ENCODE results near the gene MSTO1. TPM values are rescaled to one million over a fixed set of nuclear protein-coding genes. Genes with fewer than 3 reads are reported as not detected.
"Not testable (repeated sequence)": the region's sequence is repeated elsewhere in the genome, so short reads cannot be mapped to it uniquely, and the experiment has no call there.

Gene MSTO1
- total RNA-seq, 1 donor from 2014 or later = 38.1 TPM

- peaks cover 16% of the 10 kb centered on the region for H3K4me1 ChIP-seq
- intact Hi-C loops (cut with DNase I) = no loop called here
- no peak overlapping the region for H3K4me3 ChIP-seq
- no peak for TF ChIP-seq POLR2A (IDR thresholded peaks at IDR 0.05)
- H3K36me3 ChIP-seq = no peaks in the 10 kb centered on the region
- no peaks in the 10 kb centered on the region for H3K9me3 ChIP-seq
- no peak overlapping the region for H3K27ac ChIP-seq
- no peak for DNase-seq (ENCODE audit: extremely low spot score in 2 of 2)
- H3K27me3 ChIP-seq = no peaks in the 10 kb centered on the region
These were observed 42.9 kb downstream of the MSTO1 start for GRCh38 chr1:155652951-155653350.

GRCh38 chr1:155657463-155657862, 47.4 kb downstream of the MSTO1 start:
- TF ChIP-seq POLR2A (IDR thresholded peaks at IDR 0.05) = no peak
- TF ChIP-seq CTCF (IDR thresholded peaks at IDR 0.05) = no peak
- no peak for TF ChIP-seq POLR2AphosphoS5 (IDR thresholded peaks at IDR 0.05; ENCODE audit: insufficient read depth in 1 of 2, low read depth in 1 of 2)
- Histone ChIP-seq H3K36me3 (peaks cover 0 to 39% of the 10 kb centered on the region in 2 donors), H3K4me3 (no peak overlapping the region), H3K27ac (no peak overlapping the region), H3K27me3 (no peaks in the 10 kb centered on the region), H3K4me1 (no peaks in the 10 kb centered on the region), H3K9me3 (no peaks in the 10 kb centered on the region)
- intact Hi-C loops (cut with DNase I) = no loop called here
- DNase-seq (ENCODE audit: extremely low spot score in 2 of 2) = no peak

DNA sequence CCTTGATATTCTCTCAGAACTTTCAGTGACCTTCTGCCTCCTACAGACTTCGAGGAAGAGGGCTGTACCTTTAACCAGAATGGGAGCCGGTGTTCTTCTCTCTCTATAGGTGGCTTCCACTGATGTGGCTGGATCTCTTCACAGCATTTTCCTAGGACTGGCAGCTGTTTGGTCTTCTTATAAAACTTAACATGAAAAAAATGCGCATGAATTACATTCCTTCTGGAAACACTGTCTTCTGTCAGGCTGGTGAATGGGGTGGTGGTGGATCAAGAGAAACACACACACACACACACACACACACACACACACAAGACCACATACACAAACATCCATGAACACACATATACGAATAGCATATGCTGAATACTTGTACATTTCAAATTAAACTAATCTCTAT, 51.2 kb downstream of the MSTO1 start:
- H3K36me3 ChIP-seq = peaks cover 0 to 75% of the 10 kb centered on the region in 2 donors
- H3K4me1 ChIP-seq; H3K27ac ChIP-seq; intact Hi-C loops (cut with DNase I); H3K9me3 ChIP-seq; DNase-seq (ENCODE audit: extremely low spot score in 2 of 2); H3K27me3 ChIP-seq; H3K4me3 ChIP-seq: not testable (repeated sequence)

Small RNA genes within 50 kb of the gene (small RNA-seq; reads per million reads assigned to genes)
- not detected for gene AL353807.4

Other genes with a start within 250 kb of the MSTO1 start
- 74.9 TPM for gene ASH1L, start 47.4 kb upstream of the MSTO1 start, total RNA-seq
- 116 TPM for gene YY1AP1, start 78.6 kb downstream of the MSTO1 start, total RNA-seq
- 129 TPM for gene DAP3, start 78.9 kb downstream of the MSTO1 start, total RNA-seq
- gene GON4L, start 247.0 kb downstream of the MSTO1 start, total RNA-seq = 50.3 TPM
- 20.9 TPM for gene SYT11, start 249.3 kb downstream of the MSTO1 start, total RNA-seq